M059J (cell line): Measurements from ENCODE around the gene CTTN. TPM values are rescaled to one million over a fixed set of nuclear protein-coding genes. Genes with fewer than 3 reads are reported as not detected.

Experiments
- DNase-seq: peaks from one replicate; pipeline ENCODE4 v3.0.0-alpha.2; 2012; ENCODE audit warnings: low read depth
- total RNA-seq: library from RNA; depleted of rRNA; stranded (reverse); fragments of >200 nt; shearing (Covaris generic); gene quantifications from 2 replicates; pipeline ENCODE4 v1.2.3, GENCODE V29; 2014

CTTN gene
- total RNA-seq, 1 experiment from 2014 or later: 127 TPM

DNA sequence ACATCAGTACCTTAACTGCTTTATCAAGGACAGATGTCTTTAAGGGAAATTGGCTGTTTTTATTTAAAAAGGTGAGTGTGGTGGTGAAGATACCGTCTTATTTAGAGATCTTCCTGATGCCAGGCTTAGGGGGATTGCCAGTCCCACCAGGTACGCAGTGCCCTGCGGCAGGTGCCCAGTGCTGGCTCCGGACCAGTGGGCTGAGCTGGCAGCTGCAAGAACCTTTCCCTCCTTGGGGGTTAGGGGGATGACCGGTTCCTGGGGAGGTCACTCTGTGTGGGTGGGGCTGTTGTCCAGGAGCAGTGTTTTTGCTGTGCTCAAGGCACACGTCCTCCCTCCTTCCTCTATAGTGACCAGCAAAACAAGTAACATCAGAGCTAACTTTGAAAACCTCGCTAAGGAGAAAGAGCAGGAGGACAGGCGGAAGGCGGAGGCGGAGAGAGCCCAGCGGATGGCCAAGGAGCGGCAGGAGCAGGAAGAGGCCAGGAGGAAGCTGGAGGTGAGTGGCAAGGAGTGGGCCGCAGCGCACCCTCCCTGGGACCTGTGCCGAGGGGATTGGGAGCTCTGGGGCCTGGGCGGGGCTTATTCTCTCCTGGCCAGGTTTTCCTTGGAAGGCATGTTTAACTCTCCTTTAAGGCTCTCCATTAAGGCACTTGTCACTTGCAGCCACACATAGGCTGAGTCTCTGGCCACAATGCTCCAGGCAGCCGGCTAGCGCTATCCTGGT is 30.5 kb downstream of the CTTN start:
- DNase-seq: no peak

DNA sequence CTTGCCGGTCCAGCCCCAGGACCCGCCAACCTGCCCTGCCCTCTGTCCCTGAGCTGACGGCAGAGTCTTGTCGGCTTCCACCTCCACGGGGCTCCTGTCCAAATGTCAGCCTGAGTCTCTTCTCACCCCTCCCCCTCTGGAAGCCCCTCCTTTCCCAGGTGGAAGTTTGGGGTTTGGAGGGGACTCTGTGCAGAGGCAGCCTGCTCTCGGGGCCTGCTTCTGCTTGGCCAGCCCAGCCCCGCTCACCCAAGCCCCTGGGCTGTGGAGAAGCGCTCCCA is 31.0 kb downstream of the CTTN start:
- DNase-seq: no peak

DNA sequence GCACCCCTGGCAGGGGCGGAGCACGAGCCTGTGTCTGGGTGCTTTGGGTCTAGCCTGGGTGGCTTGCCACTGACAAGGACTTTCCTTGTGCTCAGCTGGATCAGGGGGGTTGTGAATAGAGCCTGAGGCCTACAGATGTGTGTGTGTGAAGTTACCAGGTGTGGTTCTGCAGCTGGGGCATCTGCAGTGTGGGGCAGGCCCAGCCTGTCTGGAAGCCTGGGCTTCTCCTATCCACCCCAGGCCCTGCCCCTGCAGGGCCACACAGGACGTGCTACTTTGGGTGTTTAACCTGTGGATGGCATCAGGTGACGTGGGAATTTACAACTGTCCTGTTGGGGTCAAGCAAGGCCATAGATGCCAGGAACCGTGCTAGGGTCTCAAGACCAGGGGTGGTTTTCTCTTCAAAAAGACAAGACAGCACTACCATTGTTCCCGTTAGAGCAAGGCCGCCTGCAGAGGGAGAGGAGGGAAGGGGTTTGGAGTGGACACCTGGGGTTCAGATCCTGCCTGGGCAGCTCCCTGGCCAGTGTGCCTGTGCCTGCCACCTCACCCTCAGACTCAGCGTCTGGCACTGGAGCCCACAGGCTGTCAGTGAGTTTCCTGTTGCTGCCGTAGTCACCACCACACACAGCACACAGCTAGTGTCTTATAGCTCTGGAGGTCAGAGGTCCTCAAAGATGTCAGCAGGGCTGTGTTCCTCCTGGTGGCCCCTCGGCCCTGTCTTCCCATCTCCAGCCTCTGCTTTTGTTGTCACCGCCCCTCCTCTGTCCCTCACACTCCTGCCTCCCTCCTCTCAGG is 31.6 kb downstream of the CTTN start:
- no peak for DNase-seq

DNA sequence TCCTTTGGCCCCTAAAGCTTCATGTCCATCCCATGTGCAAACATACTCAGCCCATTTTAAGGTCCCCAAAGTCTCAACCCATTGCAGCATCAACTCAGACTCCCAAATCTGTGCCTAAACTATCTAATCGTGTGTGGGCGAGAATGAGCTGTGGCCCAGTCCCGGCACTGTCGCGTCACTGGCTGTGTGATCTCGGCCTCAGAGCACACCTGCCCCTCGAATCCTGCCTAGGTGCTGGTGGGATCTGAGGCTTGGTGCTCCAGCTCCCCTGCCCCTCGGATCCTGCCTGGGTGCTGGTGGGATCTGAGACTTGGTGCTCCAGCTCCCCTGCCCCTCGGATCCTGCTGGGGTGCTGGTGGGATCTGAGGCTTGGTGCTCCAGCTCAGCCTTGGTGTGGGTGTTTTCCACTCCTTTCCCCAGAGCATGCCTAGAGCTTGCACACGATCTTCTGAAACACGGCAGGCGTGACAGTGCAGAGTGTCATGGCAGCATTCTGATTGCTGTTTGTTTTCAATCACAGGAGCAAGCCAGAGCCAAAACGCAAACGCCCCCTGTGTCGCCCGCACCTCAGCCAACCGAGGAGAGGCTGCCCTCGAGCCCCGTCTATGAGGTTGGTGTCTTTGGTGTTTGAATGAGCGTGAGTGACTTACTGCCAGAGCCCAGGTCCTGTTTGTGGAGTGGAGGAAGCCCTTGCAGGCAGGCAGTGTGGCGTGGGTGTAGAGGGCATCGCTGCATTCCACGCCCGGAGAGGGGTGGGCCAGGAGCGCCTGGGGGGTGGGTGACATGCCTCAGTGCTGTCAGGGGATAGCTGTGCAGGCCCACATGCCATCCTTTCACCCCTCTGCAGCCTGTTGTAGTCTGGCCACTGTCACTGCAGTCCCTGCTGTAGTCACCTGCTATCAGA is 32.6 kb downstream of the CTTN start:
- DNase-seq: no peak

DNA sequence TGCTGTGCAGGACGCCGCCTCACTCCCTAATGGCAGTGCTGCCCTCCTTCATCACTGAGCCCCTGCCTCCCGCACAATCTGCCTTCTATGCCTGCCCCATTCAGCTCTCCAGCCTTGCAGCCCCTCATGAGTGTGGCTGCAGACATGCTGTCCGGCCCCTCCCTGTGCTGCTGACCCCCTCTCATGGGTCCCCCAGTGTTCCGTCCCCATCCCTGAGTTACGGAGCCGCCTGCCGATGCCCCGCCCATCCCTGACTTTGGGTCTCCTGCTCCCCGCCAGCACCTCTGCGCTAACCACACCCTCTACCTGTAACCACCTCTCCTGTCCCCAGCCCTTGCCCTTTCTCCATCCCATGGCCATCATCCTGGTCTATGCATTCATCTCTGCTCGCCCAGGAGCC is 33.3 kb downstream of the CTTN start:
- no peak for DNase-seq

DNA sequence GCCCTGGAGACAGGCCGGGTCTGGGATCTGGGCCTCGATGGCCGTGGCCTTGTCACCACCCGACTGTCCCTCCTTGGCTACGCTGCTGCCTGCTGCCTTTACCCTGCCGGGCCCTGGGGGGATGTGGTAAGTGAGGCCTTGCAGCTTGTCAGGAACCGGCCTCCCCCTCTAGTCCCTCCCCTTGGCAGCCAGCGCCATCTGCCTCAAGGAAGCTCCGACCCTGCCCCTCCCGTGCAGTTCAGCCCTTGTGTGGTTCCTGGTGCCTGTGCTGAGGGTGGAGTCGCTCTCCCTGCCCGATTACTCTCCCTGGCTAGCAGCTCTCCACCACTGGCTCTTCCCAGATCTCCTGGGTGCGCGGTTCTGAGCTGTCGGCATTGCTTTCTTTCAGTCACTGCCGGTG is 33.7 kb downstream of the CTTN start:
- no peak for DNase-seq

DNA sequence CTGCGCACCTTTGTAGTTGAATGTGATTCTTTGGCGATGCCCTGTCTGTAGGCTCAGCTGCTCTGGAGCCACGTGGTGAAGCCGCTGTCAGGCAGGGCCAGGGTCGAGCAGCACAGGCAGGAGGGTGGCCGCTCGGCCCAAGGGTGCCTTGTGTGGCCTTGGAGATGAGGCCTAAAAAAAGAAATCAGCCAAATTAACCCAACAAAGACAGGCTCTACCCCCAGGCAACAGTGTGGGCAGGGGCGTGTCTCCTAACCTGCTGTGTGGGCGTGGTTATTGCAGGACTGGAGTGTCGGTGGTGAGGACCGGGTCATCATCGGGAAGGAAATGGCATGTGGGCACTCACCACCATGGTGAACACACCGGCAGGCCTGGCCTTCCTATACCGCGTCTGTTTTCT is 34.3 kb downstream of the CTTN start:
- DNase-seq: no peak

DNA sequence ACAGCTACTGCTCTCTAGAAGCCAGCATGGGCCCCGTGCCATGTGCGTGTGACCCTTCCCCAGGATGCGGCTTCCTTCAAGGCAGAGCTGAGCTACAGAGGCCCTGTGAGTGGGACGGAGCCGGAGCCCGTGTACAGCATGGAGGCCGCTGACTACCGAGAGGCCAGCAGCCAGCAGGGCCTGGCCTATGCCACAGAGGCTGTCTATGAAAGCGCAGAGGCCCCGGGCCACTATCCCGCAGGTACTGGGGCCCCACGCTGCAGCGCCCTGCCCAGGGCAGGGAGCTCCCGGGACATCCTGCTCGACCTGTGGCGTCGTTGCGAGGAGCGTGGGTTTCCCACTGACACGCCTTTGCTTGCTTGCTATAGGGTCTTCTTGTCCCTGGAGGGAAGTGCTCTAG is 34.7 kb downstream of the CTTN start:
- DNase-seq: no peak

DNA sequence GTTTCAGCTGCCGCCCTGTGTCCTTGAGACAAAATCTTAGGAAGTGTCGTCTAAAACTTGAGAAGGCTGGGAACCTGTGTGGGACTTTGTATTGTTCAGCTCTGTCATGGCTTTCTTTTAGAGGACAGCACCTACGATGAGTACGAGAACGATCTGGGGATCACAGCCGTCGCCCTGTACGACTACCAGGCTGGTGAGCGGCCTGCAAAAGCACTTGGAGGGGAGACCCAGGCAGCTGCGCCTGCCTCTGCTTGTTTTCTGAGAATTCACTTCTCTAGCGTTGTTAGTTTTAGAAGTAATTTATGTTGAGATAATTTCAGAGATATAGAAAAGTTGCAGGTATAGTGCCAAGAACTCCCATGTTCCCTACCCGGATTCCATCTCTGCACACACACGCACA is 35.2 kb downstream of the CTTN start:
- DNase-seq: no peak

DNA sequence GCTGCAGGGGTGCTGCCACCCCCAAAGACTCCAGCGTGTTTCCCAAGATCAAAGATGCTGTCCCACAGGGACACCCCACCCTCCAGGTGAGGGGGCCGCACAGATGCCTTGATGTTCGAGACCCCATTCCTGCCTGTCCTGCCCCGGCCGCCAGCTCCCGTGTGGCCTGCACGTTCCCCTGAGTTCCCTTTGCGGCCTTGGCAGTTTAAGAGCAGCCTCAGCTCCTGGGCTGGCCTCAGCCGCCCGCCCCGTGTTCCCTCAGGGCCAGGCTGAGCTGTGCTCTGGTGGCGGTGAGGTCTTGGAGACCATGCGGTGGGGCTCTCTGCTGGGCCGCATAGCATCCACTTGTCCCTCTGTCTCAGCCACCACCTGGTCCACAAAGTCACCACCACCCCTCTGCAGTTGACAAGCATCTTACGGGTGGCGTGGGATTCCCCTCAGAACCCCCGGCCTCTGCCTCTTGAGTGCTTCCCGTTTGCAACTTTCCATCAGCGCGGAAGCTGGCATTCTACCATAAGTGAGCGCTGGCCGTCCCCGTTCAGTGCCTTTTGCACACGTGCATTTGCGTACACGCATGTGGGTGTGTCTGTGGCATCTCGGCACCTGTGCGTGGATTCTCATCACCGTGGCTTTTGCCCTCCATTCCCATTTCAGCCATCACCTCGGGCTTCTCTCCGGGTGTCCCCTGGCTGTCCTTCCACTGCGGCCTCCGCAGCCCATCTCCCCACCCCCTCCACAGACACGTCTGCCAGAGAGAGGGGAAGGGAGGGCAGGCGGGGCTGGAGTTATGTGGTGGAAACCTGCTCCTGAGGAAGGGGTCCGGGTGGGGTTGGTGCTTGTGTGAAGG is 35.9 kb downstream of the CTTN start:
- no peak for DNase-seq

DNA sequence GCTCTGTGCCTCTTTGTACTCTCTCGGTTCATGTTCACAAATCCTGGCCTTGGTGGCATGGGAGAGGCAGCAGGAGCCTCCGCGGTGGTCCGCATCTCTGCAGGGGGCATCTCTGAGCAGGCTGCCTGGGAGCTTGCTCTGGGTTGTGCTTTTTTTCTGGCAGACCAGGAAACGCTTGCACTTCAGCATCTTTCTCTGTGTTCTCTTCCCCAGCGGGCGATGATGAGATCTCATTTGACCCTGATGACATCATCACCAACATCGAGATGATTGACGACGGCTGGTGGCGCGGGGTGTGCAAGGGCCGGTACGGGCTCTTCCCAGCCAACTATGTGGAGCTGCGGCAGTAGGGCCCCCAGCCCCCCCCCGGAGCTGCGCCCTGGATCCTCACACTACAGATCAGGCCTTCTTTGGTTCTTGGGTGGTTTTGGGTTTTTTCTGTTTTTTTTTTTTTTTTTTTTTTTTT is 36.5 kb downstream of the CTTN start:
- no peak for DNase-seq

DNA sequence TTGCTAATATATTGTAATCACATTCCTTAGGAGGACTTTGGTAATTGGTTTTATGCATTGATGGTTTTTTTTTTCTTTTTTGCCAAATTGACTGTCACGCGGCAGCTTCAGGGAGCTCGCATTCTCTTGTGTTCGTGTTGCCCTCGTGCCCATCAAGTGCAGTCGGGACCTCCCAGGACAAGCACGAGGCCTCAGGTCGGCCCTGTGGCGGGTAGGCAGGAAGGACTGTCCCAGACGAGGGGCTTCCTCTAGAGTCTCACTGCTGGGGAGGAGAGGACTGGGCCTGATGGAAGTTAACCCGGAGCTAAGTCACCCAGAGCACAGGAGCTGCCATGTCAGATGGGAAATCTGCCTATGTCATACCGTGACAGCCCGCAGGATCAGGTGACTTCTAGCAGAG is 37.0 kb downstream of the CTTN start:
- DNase-seq: no peak

DNA sequence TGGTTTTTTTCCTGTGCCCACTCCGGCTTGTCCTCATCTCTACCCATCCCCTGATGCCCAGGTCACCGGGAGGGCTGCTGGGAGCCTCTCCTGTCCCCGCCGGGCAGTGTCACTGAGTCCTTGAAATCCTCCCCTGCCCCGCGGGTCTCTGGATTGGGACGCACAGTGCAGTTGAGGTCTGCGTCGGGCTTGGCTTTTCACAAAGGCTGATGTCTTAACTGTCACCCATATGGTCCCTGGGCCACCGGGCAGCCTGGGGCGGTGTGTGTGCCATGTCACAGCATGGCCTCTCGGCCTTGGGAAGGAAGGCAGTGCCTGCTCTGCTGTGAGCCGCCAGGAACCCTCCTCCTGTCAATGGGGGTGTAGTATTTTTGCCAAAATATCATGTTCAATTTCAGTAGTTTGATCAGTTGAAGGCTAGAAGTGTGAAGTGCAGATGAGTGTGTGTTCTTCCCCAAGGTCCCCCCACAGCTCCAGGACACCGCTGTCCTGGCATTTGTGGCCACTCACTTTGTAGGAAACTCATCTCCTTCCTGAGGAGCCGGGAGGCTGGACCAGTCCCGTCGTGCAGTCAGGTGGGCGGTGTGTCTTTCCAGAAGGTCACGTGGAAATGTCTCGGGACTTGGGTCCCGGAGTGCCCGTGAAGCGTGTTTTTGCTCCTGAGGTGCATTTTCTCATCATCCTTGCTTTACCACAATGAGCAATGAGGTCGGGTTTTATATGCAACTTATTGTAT is 37.6 kb downstream of the CTTN start:
- no peak for DNase-seq

DNA sequence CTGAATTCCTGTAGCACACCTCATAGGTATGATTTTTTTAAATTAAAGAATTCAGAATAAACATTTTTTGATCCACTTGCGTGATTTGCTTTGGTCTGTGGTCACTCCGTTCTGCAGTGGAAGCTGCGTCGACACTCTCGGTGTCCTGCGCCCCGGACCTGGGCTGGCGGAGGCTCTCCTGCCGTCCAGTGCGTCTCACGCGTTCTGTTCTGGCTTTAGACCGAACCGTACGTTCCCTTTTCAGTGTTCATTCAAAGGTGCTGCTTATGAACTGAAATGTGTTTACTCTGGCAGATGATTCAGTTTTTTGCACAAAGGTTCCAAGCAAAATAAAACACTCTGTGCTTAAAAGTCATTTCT is 38.2 kb downstream of the CTTN start:
- no peak for DNase-seq

DNA sequence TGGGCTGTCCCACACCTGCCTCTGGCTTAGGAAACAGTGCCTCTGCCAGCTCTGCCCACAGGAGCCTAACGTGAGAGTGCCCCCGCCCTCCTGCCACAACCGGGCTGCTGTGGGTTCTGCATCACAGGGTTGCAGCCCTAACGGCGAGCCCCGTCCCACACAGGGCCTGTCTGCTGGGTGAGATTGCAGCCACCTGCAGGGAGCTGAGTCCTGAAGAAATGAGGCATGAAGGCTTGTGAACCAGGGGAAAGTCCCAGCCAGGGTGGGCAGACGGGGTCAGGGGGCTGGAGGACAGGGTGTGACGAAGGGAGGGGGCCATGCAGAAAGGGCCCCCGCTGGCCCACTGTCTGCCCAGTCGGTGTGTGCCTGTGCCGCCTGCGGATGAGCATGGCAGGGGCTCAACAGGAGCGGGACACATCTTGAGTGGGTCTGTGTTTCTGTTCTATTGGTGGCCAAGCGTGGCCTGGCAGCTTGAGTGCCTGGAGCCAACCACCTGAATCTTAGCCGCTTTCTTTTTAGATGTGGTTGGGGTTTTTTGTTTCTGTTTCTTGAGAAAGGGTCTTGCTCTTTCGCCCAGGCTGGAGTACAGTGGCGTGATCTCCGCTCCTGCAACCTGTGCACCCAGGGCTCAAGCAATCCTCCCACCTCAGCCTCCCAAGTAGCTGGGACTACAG is 38.9 kb downstream of the CTTN start:
- DNase-seq: no peak

DNA sequence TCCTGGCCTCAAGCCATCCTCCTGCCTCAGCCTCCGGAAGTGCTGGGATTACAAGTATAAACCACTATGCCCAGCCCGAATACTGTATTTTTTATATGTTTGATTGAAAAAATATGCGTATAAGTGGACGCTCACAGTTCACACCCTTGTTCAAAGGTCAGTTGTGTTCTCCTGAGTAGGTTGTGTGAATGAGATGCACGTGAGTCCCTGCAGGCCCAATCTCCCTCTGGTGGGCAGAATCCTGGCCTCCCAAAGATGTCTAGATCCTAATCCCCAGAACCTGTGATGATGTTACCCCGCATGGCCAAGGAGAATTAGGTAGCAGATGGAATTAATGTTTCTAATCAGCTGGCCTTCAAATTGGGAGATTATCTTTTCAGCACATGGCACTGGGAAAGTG is 41.9 kb downstream of the CTTN start:
- DNase-seq: no peak

DNA sequence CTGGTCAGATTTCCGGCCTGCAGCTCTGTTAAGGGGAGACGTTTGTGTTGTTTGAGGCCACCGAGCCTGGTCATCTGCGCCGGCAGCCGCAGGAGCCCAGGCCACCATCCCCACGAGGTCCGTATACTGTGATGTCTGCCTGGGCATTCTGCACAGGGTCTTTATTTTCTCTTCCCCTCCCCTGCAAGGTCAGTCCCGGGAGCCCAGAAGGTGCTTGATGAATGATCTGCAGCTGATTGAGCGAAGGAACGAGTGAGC is 45.4 kb downstream of the CTTN start:
- no peak for DNase-seq

DNA sequence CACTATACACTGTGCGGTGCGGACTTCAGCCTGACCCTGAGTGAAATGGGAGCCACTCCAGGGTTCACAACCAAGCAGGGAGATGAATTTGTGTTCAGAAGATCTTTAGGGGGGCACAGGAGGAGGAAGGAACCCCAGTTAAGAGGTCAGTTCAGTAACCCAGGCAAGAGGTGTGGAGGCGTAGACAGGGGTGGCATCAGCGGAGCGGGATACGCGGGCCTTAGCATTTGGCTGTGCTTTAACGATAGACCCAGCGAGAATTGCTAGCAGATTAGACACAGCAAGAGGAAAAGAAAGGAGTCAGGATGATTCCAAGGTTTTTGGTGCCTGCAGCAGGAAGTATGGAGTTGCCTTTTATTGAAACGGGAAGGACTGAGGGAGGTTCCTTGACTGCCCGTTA is 46.8 kb downstream of the CTTN start:
- DNase-seq: no peak

DNA sequence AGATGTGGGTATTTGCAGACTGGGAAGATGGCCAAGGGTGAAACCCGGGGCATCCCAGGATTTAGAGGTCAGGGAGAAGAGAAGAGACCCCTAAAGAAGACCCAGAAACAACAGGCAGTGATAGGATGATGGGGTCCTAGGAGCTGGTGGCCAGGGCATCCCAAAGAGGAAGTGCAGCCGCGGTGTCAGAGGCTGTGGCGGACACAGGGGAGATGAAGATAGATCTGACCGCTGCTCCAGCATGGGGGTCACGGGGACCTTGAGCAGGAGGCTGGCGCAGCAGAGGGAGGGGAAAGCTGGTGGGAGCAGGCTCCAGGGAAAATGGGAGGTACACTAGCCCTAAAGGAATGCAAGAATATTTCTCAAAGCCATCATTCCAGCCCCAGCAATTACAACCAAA is 47.3 kb downstream of the CTTN start:
- no peak for DNase-seq

DNA sequence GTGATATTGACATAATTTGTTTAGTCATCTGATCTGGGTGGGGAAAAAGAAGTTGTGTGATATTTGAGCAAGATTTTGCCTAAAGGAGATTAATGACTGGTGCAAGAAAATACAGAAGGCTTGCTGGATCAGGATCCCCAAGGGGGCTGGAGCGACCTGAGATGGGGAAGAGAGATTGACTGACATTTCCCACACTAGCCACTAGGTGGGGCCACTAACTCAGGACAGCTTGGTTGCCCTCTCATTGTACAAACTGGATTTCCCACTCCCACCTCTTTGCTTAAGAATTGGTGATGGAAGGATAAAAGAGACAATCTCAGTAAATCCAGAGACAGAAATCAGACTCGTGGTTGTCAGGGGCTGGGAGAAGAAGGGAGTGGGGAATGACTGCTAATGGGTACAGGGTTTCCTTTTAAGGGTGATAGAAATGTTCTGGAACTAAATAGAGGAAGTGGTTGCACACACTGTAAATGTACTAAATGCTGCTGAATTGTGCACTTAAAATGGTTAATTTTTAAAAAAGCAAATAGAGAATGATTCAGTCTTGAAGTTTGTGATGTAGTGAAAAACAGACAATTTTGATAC is 50.7 kb downstream of the CTTN start:
- no peak for DNase-seq
